Activated CD4-positive, alpha-beta T cell treated with anti-CD3 and anti-CD28 coated beads, Interleukin-2, Interleukin-4, amounts not matched to agents 100 ng/mL and 50 ng/mL, durations not matched to agents 16 hours and 8 hours (primary cell): ENCODE data around the gene IGF1R.
"Not testable (repeated sequence)": the region's sequence is repeated elsewhere in the genome, so short reads cannot be mapped to it uniquely, and the experiment has no call there.

Source experiments
- DNase-seq: peaks from one replicate; pipeline ENCODE4 v3.0.0-alpha.2; 2020; ENCODE audit warnings: low spot score

The IGF1R gene

DNA sequence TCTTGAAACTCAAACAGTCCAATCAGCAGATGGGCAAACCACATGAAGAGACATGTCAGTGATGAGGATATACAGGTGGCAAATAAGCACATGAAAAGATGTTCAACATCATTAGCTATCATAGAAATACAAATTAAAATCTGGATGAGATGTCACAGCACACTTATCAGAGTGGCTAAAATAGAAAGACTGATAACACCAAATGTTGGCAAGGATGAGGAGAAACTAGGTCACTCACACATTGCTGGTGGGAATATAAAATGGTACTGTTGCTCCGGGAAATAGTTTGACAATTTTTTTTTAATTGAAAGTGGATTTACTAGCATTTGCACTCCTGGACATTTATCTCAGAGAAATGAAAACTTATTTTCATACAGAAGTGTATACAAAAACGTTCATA, 350.9 kb downstream of the IGF1R start:
- DNase-seq: no peak

DNA sequence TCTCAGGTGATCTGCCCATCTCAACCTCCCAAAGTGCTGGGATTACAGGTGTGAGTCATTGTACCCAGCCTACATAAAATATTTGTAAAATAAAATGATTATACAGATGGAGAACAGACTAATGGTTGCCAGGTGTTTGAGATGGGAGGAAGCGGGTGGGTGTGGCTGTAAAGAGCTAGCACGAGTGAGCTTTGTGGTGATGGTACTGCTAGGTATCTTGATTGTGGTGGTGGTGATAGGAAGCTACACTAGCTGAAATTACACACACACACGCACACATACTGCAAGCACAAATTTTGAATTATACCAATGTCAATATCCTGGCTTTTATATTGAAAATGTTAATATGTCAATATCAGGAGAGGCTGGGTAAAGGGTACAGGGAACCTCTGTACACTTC, 353.9 kb downstream of the IGF1R start:
- no peak for DNase-seq

DNA sequence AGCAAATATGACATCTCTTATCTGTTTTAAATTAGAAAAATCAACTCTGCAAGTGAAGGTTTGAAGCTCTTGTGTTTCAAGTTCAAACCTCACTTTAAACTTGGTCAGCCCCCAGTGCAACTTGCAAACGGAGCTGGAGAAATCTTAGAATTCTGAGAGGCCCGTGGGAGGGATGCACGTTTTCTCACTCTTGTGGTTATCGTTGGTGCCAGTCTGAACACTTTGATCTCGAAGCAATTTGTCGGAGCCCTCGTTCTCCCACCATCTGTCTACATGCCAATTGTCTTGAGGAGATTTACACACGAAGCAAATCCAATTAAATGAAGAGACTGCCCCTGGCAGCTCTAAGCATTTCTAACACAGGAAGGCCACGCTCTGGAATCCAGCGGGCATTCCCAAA, 355.0 kb downstream of the IGF1R start:
- DNase-seq: not testable (repeated sequence)

DNA sequence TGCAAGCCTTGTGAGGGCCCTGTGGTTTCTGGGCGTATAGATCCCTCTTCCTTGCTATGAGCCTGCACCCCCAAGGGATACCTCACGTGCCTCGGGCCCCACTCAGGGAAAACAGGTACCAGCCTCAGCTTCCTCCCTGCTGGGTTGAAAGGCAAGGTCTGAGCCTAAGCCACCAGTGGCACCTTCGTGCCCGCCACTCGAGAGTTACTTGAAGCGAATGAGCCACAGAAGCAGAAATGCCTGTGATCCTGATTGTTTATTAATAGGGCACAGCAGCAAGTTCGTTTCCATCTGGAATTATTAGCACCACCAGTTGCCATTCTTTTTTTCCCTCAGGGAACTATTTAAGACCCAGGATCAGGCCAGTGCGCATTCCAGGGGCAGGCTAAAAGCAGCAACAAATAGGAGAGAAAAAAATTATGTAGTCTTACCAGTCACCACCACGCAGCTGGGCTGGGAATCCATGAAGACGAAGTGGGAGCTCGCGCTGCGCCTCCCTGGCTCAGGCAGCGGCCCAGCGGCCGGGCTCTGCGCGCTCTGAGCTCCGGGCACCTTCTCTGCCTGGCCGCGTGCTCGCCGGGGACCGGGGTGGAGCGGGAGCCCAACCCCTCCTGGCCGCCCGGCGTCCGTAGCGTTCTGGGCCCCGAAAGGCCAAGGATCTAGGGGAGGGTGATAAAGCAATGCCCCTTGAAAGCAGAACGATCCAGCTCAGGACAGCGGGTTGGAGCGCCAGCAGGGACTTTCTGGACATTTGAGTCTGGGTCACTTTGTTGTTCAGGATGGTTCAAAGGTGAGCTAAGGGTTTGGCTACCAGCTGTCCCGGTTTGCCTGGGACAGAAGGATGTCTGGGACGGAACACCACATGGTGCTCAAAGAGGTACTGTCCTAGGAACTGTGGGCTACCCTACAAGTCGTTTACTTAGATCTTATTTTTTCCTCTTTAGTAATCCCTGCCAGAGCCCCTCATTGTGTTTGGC, 356.9 kb downstream of the IGF1R start:
- not testable (repeated sequence) for DNase-seq

DNA sequence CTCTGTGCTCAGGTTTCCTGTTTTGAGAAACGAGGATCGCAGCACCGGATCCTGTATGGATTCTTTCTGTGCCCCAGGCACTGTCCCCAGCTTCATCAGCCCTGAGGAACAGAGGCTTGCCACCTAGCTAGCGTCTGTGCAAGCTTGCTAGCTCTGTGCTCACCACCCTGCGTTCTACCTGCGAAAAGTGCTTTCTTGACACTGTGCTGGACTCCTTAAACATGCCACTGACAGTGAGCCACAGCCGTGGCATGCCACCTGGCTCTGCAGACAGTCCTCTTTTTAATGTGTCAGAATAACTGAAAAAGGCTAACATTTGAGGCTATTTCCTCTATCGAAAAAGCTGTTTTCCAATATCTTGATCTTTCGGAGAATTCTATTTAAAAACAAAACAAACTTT, 357.8 kb downstream of the IGF1R start:
- no peak for DNase-seq

DNA sequence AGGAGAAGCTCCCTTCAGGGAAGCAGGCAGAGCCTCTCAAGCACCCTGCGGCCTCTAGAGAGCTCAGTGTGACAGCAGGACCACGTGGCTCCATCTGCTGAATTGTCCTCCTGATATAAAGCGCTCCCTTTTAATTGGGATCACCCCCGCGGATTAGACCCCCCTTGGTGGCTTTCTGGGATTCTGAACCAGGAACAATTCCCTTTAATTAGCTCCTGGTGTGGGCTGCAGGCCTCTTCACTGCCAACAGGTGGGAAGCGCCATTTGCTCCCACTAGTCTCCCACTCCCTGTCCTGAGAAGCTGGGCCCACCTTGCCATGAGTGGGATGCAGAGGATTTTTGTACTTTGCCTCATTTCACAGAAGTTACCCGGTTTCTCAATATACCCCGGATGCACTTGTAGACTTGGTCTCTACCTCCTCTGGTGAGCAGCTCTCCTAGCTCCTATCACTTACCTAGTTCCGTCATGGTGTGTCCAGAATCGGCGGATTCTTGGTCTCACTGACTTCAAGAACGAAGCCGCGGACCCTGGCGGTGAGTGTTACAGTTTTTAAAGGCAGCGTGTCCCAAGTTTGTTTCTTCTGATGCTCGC, 358.7 kb downstream of the IGF1R start:
- no peak for DNase-seq

DNA sequence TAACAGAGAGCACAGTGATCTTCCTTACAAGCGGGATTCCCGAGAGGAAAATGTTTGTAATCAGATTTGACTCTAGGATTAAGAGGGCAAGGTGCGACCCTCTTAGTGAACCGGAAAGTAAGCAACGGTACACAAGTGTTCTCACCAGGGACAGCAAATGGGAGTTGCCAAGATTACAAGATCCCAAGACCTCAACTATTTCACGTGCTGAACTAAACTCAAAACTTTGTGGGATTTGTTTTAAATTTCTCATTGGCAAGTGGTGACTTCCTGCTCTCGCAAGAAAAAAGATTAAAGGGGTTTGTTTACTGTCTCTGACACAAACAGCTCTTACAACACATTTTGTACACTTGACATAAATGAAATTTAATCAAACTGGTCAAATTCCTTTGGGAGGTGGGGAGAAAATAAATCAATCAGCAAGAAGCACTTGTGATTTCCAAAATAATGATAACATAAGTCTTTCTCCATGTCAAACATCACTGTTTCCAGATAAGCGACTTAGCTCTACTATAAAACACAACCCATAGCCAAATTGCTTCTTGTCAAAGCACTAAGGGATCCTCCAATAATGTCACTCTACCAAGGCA, 361.5 kb downstream of the IGF1R start:
- no peak for DNase-seq

DNA sequence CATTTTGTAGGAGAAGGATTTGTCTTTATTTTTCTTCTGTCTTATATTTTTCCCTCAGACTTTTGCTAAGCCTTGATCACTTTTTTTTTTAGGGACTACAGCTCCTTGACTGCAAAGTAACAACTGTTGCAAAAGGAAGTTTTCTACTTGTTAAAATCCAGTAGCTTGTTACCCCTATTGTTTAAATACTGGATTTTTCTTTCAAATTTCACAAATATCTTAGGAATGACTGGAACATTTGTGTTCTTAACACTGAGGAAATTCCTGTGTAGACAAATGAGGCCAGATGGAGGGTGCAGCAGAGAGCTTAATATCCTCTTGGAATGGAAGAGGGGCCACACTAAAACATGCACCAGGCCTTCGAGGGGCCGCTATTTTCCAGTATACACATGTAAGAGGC, 362.4 kb downstream of the IGF1R start:
- no peak for DNase-seq
